HepG2 (cell line): ENCODE data around the gene ASL. TPM values are rescaled to one million over a fixed set of nuclear protein-coding genes. Genes with fewer than 3 reads are reported as not detected.

Experiments used
- ASH2L ChIP-seq: fragments of 300-600, 200-600 bp; sonication (generic); IDR thresholded peaks from 2 replicates; pipeline ENCODE4 v1.7.0; 2017; ENCODE audit warnings: low read depth, mild to moderate bottlenecking, moderate library complexity, mixed read lengths, low read length; ENCODE audit not compliant: insufficient read length
- CENPX ChIP-seq: sonication (generic); formaldehyde crosslinking; IDR thresholded peaks from 2 replicates; pipeline ENCODE4 v1.9.0; 2021; ENCODE audit warnings: mild to moderate bottlenecking, missing genetic modification reagents, moderate library complexity
- JUND ChIP-seq: sonication (generic); formaldehyde crosslinking; IDR thresholded peaks from 2 replicates; pipeline ENCODE4 v1.8.0; 2022; ENCODE audit warnings: mild to moderate bottlenecking, missing genetic modification reagents
- MED13 ChIP-seq: sonication (generic); formaldehyde crosslinking; IDR thresholded peaks from 2 replicates; pipeline ENCODE4 v1.5.0; 2020; ENCODE audit warnings: missing genetic modification reagents
- SOX6 ChIP-seq, 2 experiments: fragments of 450-650 bp in 1 of 2; sonication (generic) in 1 of 2; formaldehyde crosslinking in 1 of 2; IDR thresholded peaks; 2 replicates each; pipeline versions ENCODE4 v1.4.0 to v1.6.1; 2017 to 2020; ENCODE audit warnings: antibody characterized with exemption in 1 of 2, mild to moderate bottlenecking in 1 of 2, missing genetic modification reagents in 1 of 2
- ZFX ChIP-seq: sonication (generic); formaldehyde crosslinking; IDR thresholded peaks from 2 replicates; pipeline ENCODE4 v1.4.0; 2020; ENCODE audit warnings: mild to moderate bottlenecking, low read depth, missing genetic modification reagents, moderate library complexity
- ZNF598 ChIP-seq: sonication (generic); formaldehyde crosslinking; IDR thresholded peaks from 2 replicates; pipeline ENCODE4 v1.5.1; 2020; ENCODE audit warnings: mild to moderate bottlenecking, missing genetic modification reagents, borderline replicate concordance
- polyA plus RNA-seq, 8 experiments: library from polyadenylated mRNA; depleted of rRNA in 3 of 8; stranded (reverse) in 7 of 8; unstranded in 1 of 8; fragments of >200 nt; fragmentation: Illumina TruSeq in 4 of 8; extraction: Trizol in 4 of 8; gene quantifications; 2 replicates each; pipeline versions ENCODE4 v1.2.1 to v1.2.3, GENCODE V29; 2011 to 2016; ENCODE audit warnings: low read depth in 4 of 8, missing spikeins in 1 of 8, mixed read lengths in 1 of 8; ENCODE audit not compliant: insufficient read depth in 1 of 8
- total RNA-seq, 5 experiments: library from RNA; depleted of rRNA; stranded (reverse); fragments of >200 nt; fragmentation: Illumina TruSeq; extraction: Trizol; gene quantifications; 2 replicates each; pipeline ENCODE4 v1.2.3, GENCODE V29; 2016; ENCODE audit warnings: low read depth in 1 of 5
- TF ChIP-seq, protein P1 (sequence below): sonication (generic); formaldehyde crosslinking; IDR thresholded peaks from 2 replicates; pipeline ENCODE4 v1.9.0; 2021; ENCODE audit warnings: missing genetic modification reagents, mild to moderate bottlenecking, borderline replicate concordance
- TF ChIP-seq, protein P2 (sequence below): sonication (generic); formaldehyde crosslinking; IDR thresholded peaks from 2 replicates; pipeline ENCODE4 v1.4.0; 2020; ENCODE audit warnings: missing genetic modification reagents
- TF ChIP-seq, protein P3 (sequence below): sonication (generic); formaldehyde crosslinking; IDR thresholded peaks from 2 replicates; pipeline ENCODE4 v1.9.0; 2021; ENCODE audit warnings: mild to moderate bottlenecking, missing genetic modification reagents
- TF ChIP-seq, protein P4 (sequence below): sonication (generic); formaldehyde crosslinking; IDR thresholded peaks from 2 replicates; pipeline ENCODE4 v1.4.0; 2020; ENCODE audit warnings: missing genetic modification reagents
- TF ChIP-seq, protein P5 (sequence below): sonication (generic); formaldehyde crosslinking; IDR thresholded peaks from 2 replicates; pipeline ENCODE4 v1.8.0; 2022; ENCODE audit warnings: mild to moderate bottlenecking, missing genetic modification reagents, moderate library complexity

Gene ASL
- total and polyA plus RNA-seq, 2 of the 13 experiments (the other 11 are each of a cell fraction or from before 2014, with no cell fraction given), result 71.4 to 96.5 TPM

DNA sequence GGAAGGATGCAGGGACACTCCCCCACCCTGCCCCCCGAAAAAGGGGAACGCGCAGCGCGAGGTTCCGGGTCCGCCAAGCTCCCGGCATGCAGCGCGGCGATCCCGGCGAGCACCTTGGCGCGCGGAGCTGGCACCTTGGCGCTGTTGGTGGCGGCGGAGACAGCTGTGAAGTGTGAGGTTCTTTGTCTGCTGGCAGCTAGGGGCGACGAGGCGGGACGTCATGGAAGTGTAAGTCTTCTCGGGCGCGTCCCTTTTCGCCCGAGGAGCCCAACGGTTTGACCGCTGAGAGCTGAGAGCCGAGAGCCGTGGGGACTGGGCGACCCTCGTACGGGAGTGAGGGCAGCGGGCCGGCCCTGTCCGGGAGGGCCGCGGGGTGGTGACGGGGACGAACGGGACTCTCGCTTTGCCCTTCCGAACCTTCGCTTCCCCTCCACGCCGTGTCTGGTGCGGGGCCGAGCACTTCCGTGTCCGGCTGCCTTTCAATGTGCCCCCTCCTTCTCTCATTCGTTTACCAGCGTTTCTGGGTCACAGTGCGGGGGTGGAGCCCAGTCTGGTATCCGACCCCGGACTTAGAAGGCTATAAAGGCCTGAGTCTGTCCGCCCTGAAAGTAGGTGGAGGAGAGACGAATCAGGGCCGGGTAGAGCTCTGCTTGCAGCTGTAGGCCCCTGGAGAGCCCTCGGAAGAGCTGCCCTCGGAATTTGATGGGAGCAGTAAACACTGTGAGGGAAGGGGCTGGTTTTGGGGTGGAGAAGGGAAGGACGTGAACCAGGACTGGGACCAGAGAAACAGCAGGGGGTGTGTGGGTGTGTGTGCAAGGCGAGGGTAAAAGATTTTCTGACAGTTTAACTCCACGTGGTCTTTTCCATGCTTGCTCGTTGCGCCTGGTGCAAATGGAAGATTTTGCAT is 39.4 kb downstream of the ASL start, which contains the start of gene CRCP (continued):
- TF ChIP-seq ASH2L, result peak; percentile 89
- no peak for TF ChIP-seq ZNF598 (CRISPR knock-in tag)
- TF ChIP-seq, protein P1, sequence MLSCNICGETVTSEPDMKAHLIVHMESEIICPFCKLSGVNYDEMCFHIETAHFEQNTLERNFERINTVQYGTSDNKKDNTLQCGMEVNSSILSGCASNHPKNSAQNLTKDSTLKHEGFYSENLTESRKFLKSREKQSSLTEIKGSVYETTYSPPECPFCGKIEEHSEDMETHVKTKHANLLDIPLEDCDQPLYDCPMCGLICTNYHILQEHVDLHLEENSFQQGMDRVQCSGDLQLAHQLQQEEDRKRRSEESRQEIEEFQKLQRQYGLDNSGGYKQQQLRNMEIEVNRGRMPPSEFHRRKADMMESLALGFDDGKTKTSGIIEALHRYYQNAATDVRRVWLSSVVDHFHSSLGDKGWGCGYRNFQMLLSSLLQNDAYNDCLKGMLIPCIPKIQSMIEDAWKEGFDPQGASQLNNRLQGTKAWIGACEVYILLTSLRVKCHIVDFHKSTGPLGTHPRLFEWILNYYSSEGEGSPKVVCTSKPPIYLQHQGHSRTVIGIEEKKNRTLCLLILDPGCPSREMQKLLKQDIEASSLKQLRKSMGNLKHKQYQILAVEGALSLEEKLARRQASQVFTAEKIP (CRISPR knock-in tag), result 0 out of 2 replicates have a peak, but pooled peaks have one; percentile 73
- no peak for TF ChIP-seq SOX6 (IDR thresholded peaks at IDR 0.05)
- peak; percentile 71 for TF ChIP-seq SOX6 (CRISPR knock-in tag; IDR thresholded peaks at IDR 0.05)
- TF ChIP-seq, protein P2, sequence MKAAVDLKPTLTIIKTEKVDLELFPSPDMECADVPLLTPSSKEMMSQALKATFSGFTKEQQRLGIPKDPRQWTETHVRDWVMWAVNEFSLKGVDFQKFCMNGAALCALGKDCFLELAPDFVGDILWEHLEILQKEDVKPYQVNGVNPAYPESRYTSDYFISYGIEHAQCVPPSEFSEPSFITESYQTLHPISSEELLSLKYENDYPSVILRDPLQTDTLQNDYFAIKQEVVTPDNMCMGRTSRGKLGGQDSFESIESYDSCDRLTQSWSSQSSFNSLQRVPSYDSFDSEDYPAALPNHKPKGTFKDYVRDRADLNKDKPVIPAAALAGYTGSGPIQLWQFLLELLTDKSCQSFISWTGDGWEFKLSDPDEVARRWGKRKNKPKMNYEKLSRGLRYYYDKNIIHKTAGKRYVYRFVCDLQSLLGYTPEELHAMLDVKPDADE (CRISPR knock-in tag), result peak; percentile 7; the same call in 1 of the 2 replicates
- TF ChIP-seq, protein P3, sequence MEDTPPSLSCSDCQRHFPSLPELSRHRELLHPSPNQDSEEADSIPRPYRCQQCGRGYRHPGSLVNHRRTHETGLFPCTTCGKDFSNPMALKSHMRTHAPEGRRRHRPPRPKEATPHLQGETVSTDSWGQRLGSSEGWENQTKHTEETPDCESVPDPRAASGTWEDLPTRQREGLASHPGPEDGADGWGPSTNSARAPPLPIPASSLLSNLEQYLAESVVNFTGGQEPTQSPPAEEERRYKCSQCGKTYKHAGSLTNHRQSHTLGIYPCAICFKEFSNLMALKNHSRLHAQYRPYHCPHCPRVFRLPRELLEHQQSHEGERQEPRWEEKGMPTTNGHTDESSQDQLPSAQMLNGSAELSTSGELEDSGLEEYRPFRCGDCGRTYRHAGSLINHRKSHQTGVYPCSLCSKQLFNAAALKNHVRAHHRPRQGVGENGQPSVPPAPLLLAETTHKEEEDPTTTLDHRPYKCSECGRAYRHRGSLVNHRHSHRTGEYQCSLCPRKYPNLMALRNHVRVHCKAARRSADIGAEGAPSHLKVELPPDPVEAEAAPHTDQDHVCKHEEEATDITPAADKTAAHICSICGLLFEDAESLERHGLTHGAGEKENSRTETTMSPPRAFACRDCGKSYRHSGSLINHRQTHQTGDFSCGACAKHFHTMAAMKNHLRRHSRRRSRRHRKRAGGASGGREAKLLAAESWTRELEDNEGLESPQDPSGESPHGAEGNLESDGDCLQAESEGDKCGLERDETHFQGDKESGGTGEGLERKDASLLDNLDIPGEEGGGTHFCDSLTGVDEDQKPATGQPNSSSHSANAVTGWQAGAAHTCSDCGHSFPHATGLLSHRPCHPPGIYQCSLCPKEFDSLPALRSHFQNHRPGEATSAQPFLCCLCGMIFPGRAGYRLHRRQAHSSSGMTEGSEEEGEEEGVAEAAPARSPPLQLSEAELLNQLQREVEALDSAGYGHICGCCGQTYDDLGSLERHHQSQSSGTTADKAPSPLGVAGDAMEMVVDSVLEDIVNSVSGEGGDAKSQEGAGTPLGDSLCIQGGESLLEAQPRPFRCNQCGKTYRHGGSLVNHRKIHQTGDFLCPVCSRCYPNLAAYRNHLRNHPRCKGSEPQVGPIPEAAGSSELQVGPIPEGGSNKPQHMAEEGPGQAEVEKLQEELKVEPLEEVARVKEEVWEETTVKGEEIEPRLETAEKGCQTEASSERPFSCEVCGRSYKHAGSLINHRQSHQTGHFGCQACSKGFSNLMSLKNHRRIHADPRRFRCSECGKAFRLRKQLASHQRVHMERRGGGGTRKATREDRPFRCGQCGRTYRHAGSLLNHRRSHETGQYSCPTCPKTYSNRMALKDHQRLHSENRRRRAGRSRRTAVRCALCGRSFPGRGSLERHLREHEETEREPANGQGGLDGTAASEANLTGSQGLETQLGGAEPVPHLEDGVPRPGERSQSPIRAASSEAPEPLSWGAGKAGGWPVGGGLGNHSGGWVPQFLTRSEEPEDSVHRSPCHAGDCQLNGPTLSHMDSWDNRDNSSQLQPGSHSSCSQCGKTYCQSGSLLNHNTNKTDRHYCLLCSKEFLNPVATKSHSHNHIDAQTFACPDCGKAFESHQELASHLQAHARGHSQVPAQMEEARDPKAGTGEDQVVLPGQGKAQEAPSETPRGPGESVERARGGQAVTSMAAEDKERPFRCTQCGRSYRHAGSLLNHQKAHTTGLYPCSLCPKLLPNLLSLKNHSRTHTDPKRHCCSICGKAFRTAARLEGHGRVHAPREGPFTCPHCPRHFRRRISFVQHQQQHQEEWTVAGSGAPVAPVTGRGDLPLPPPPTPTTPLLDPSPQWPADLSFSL, result no peak
- TF ChIP-seq JUND (CRISPR knock-in tag), result no peak
- TF ChIP-seq, protein P4, sequence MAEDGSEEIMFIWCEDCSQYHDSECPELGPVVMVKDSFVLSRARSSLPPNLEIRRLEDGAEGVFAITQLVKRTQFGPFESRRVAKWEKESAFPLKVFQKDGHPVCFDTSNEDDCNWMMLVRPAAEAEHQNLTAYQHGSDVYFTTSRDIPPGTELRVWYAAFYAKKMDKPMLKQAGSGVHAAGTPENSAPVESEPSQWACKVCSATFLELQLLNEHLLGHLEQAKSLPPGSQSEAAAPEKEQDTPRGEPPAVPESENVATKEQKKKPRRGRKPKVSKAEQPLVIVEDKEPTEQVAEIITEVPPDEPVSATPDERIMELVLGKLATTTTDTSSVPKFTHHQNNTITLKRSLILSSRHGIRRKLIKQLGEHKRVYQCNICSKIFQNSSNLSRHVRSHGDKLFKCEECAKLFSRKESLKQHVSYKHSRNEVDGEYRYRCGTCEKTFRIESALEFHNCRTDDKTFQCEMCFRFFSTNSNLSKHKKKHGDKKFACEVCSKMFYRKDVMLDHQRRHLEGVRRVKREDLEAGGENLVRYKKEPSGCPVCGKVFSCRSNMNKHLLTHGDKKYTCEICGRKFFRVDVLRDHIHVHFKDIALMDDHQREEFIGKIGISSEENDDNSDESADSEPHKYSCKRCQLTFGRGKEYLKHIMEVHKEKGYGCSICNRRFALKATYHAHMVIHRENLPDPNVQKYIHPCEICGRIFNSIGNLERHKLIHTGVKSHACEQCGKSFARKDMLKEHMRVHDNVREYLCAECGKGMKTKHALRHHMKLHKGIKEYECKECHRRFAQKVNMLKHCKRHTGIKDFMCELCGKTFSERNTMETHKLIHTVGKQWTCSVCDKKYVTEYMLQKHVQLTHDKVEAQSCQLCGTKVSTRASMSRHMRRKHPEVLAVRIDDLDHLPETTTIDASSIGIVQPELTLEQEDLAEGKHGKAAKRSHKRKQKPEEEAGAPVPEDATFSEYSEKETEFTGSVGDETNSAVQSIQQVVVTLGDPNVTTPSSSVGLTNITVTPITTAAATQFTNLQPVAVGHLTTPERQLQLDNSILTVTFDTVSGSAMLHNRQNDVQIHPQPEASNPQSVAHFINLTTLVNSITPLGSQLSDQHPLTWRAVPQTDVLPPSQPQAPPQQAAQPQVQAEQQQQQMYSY (CRISPR knock-in tag), result peak; percentile 41; the same call in 1 of the 2 replicates
- no peak for TF ChIP-seq MED13 (CRISPR knock-in tag)
- TF ChIP-seq, protein P5, sequence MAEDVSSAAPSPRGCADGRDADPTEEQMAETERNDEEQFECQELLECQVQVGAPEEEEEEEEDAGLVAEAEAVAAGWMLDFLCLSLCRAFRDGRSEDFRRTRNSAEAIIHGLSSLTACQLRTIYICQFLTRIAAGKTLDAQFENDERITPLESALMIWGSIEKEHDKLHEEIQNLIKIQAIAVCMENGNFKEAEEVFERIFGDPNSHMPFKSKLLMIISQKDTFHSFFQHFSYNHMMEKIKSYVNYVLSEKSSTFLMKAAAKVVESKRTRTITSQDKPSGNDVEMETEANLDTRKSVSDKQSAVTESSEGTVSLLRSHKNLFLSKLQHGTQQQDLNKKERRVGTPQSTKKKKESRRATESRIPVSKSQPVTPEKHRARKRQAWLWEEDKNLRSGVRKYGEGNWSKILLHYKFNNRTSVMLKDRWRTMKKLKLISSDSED (CRISPR knock-in tag), result no peak
- no peak for TF ChIP-seq CENPX (CRISPR knock-in tag)
- TF ChIP-seq ZFX (CRISPR knock-in tag), result peak; percentile 85
